PFSK-1 (cell line): Measurements from ENCODE around the gene LCN6.

Experiments used
- FOXP2 ChIP-seq: optimal IDR thresholded peaks from 2 replicates; pipeline ENCODE3; 2011; ENCODE audit warnings: borderline replicate concordance, control low read depth, inconsistent platforms; ENCODE audit not compliant: insufficient read depth; ENCODE audit errors: extremely low read length, extremely low read depth
- POLR2AphosphoS5 ChIP-seq: IDR thresholded peaks from 2 replicates; pipeline ENCODE4 v1.6.1; 2012; ENCODE audit warnings: low read depth, mild to moderate bottlenecking, control low read depth, low read length, moderate library complexity
- REST ChIP-seq, 2 experiments: IDR thresholded peaks; 2 replicates each; pipeline versions ENCODE4 v1.6.1 to v1.8.0; 2011 to 2012; ENCODE audit warnings: low read depth in 2 of 2, low read length in 2 of 2, control low read depth in 1 of 2, inconsistent platforms in 1 of 2, mild to moderate bottlenecking in 1 of 2, moderate library complexity in 1 of 2; ENCODE audit not compliant: insufficient read depth in 1 of 2
- SIN3A ChIP-seq: IDR thresholded peaks from 2 replicates; pipeline ENCODE4 v1.6.1; 2012; ENCODE audit warnings: mild to moderate bottlenecking, low read length, moderate library complexity, borderline replicate concordance; ENCODE audit not compliant: insufficient read depth
- TAF1 ChIP-seq: IDR thresholded peaks from 2 replicates; pipeline ENCODE4 v1.6.1; 2012; ENCODE audit warnings: low read length, control low read depth, borderline replicate concordance; ENCODE audit not compliant: insufficient read depth

GRCh38 chr9:136720898-136721338, 27.4 kb downstream of the LCN6 start:
- TF ChIP-seq POLR2AphosphoS5 (no peak), TAF1 (no peak), REST (IDR thresholded peaks at IDR 0.05; ENCODE audit: insufficient read depth in 1 of 2, low read depth in 2 of 2, low read length in 2 of 2) (no peak), SIN3A (no peak), FOXP2 (no peak)
